Measurements from ENCODE around the gene KIF22. TPM values are rescaled to one million over a fixed set of nuclear protein-coding genes. Genes with fewer than 3 reads are reported as not detected.

The KIF22 gene
- total and polyA plus RNA-seq, 3 donors from 2014 or later, result 69.6 to 85.1 (median 79.8) TPM

- H3K36me3 ChIP-seq (ENCODE audit: low read depth, missing control alignments), result no peaks in the 10 kb centered on the region
- 28 to 29% methylated on average over 14 to 23 of the region's 23 CpGs for WGBS, 2 donors
- peaks cover 68% of the 10 kb centered on the region for H3K4me1 ChIP-seq
- peak overlapping the region; percentile 92 to 96 for H3K27ac ChIP-seq
- intact Hi-C loops (cut with DNase I; ENCODE audit: low total_unique reads), result no loop called here
- no peak overlapping the region for H3K4me3 ChIP-seq
- no peaks in the 10 kb centered on the region for H3K27me3 ChIP-seq
- H3K9me3 ChIP-seq, result no peaks in the 10 kb centered on the region
- TF ChIP-seq CTCF (IDR thresholded peaks at IDR 0.05), result no peak
- TF ChIP-seq POLR2A (IDR thresholded peaks at IDR 0.05), result no peak
- peak; percentile 53 for DNase-seq
Measured at GRCh38 chr16:29809850-29810698, 19.5 kb downstream of the KIF22 start.

- H3K27ac ChIP-seq, result peak overlapping the region; percentile 92 to 96
- H3K27me3 ChIP-seq, result no peaks in the 10 kb centered on the region
- peak overlapping the region; percentile 57 to 68 for H3K4me3 ChIP-seq
- no peaks in the 10 kb centered on the region for H3K36me3 ChIP-seq (ENCODE audit: low read depth, missing control alignments)
- TF ChIP-seq CTCF (IDR thresholded peaks at IDR 0.05) (no peak), POLR2A (IDR thresholded peaks at IDR 0.05) (no peak)
- DNase-seq, result no peak
- peaks cover 71% of the 10 kb centered on the region for H3K4me1 ChIP-seq
- intact Hi-C loops (cut with DNase I; ENCODE audit: low total_unique reads), result no loop called here
- WGBS, 2 donors, result 16 to 23% methylated on average over 9 of the region's 9 CpGs
- no peaks in the 10 kb centered on the region for H3K9me3 ChIP-seq
Measured at GRCh38 chr16:29810699-29811169, 20.2 kb downstream of the KIF22 start.

DNA sequence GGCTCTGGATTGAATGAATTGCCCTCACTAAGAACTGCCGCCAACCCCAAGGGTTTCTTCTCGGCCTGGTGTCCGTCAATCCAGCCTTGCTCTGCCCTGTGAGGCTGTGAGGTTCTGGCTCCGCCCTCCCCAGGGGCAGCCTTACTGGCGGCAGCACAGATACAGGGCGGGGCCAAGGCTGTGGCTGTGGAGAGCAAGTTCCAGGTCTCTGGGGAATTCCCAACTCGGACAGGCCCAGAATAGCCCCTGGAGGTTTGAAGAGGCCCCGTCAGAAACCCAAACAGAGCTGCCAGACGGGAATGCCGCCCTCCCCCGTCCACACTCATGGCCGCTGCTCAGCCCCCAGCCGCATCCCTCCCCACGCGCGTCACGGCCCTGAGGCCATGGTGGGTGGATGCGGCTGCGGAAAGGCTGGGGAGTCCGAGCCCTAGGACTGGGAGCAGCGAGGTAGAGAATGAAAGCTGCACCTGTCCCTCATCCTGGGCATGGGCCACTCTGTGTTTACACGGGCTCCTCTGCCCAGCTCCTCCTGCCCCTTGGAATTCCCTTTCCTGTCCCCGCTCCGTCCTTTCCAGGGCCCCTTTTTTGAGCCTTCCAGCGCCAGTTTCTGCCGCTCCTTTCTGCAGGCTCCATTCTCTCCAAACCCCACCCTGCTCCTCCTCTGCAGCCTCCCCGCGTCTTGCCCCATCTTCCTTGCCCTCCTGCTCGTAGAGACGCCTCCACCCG lies 20.8 kb downstream of the KIF22 start:
- peak overlapping the region; percentile 57 to 68 for H3K4me3 ChIP-seq
- no peaks in the 10 kb centered on the region for H3K27me3 ChIP-seq
- peak; percentile 98 for DNase-seq
- intact Hi-C loops (cut with DNase I; ENCODE audit: low total_unique reads), result no loop called here
- peak overlapping the region; percentile 92 to 96 for H3K27ac ChIP-seq
- TF ChIP-seq POLR2A (IDR thresholded peaks at IDR 0.05), result no peak
- TF ChIP-seq CTCF (IDR thresholded peaks at IDR 0.05), result no peak
- H3K9me3 ChIP-seq, result no peaks in the 10 kb centered on the region
- peaks cover 71% of the 10 kb centered on the region for H3K4me1 ChIP-seq
- WGBS, 2 donors, result 0% methylated on average over 16 to 30 of the region's 31 CpGs
- no peaks in the 10 kb centered on the region for H3K36me3 ChIP-seq (ENCODE audit: low read depth, missing control alignments)

GRCh38 chr16:29811896-29812665 lies 21.5 kb downstream of the KIF22 start, which contains the start of gene PRRT2:
Gene PRRT2 (plus strand): TSS chr16:29812193. CDS start chr16:29813055, 862 bp downstream.
- WGBS, 2 donors, result 2 to 3% methylated on average over 27 to 58 of the region's 69 CpGs
- H3K36me3 ChIP-seq (ENCODE audit: low read depth, missing control alignments), result no peaks in the 10 kb centered on the region
- peak within 1 kb of the TSS; percentile 92 to 96 for H3K27ac ChIP-seq
- intact Hi-C loops (cut with DNase I; ENCODE audit: low total_unique reads), result no loop called here
- peaks cover 74% of the 10 kb centered on the region for H3K4me1 ChIP-seq
- H3K4me3 ChIP-seq, result peak within 1 kb of the TSS; percentile 57 to 68
- no peaks in the 10 kb centered on the region for H3K9me3 ChIP-seq
- peak; percentile 80 for DNase-seq
- no peaks in the 10 kb centered on the region for H3K27me3 ChIP-seq
- TF ChIP-seq POLR2A (IDR thresholded peaks at IDR 0.05) (no peak), CTCF (IDR thresholded peaks at IDR 0.05) (no peak)
